DMS153 treated with DMSO at 0.1 percent for 48 hours (cell line): Measurements from ENCODE around the gene ZNF749.
"Not testable (repeated sequence)": the region's sequence is repeated elsewhere in the genome, so short reads cannot be mapped to it uniquely, and the experiment has no call there.

Experiments
- DNase-seq: peaks from one replicate; lab custom pipeline; 2025; ENCODE audit not compliant: unreplicated experiment; lab: John Stamatoyannopoulos, UW

Gene ZNF749

DNA sequence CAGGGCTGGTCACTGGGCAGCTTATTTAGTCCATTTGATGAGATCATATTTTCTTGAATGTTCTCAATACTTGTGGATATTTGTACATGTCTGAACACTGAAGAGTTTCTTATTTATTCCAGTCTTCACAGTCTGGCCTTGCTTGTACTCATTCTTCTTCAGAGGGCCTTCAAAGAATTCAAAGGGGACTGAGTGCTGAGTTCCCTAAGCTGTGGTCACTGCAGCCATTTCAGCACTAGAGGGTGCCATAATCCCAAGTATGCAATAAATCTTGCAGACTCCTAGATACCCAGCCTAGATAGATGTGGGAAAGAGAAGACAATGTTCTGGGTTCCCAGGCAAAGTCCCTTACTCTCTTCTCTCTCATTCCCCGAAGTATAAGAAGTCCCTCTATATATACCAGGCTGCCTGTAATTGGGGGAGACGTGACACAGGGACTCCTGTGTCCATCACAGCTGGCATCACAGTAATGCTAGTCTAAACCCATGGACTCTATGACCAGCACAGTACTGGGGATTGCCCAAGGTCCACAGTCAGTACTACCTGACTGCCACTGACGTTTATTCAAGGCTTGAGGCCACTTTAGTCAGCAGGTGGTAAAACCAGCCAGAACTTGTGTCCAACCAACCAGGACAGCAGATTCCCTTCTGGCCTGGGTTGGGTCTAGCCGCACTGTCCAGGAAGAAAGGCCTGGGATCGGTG, 30.7 kb downstream of the ZNF749 start:
- DNase-seq, result no peak

GRCh38 chr19:57466489-57466888, 31.4 kb downstream of the ZNF749 start:
- DNase-seq, result no peak

DNA sequence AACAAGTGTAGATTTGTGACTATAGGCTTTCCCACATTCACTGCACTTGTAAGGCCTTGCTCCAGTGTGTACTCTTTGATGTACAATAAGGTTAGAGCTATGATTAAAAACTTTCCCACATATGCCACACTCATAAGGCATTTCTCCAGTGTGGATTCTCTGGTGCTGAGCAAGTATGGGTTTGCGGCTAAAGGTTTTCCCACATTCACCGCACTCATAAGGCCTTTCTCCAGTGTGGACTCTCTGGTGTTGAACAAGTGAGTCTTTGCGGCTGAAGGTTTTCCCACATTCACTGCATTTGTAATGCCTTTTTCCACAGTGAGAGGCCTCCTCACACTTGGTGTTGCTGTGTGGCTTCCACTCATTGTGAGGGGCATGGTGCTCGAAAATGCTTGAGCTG, 38.5 kb downstream of the ZNF749 start:
- no peak for DNase-seq

DNA sequence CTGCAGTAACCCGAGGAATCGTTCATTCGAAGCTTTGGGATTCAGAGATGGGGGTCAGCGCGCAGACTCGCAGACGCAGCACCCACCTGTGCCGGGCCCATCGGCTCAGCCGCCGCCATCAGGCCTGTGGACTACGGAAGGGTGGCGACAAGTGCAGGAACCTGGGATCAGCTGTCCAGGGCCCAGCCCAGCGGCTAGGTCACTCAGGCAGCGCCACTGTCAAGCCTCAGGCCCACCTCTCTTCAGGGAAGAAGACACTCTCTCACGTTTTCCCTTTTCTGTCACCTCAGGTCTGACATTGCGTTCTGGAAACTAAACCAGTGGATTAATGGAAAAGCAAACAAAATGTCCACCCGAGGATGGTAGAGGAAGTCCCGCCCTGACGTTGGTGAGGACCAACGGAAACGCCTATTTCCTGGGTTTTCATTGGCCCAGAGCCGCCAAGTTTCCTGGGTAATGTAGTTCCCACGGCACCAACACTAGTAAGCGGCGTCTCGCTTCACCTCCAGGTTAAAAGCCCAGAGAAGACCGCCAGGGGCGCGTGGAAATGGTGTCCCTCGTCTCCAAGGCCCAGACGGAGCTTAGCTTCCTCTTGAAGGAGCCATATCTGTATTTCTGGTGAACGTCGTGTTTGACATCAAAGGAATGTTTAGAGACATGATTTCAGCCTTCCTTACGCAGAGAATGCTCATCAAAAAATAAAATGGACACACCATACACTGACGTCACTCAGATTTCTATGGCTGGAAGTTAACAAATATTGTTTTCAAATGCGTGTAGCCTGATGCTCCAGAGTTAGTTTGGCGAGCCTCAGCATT, 42.3 kb downstream of the ZNF749 start, which contains the start of gene ZNF772:
Gene ZNF772, minus strand, starts transcription at position 376 of the 818 bp plus-strand sequence. Its CDS starts 257 bp downstream, at position 119.
- DNase-seq, result peak; percentile 75

- peak; percentile 11 for DNase-seq
Observed at GRCh38 chr19:57487477-57488298, 52.6 kb downstream of the ZNF749 start, which contains the start of gene ZNF419. ZNF419 (plus strand) TSS chr19:57487750; CDS start chr19:57487951, 201 bp downstream.

DNA sequence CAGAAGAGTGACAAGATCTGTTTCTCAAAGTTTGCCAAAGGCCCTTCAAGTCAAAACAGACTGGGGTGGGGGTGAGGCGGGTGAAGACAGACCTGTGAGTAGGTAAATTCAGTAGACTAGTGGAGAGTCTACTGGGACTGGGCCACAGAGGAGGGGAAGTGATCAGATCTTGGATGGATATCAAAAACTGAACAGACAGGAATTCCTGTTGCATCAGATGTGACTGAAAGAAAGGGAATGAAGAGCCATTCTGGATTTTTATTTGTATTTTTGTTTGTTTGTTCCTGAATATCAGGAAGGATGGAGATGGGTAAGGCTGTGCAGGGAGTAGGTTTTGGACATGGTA, 53.1 kb downstream of the ZNF749 start:
- DNase-seq, result not testable (repeated sequence)
